Coronary artery (tissue), 2 donors: ENCODE data around the gene PTGS2.
"Not testable (repeated sequence)": the region's sequence is repeated elsewhere in the genome, so short reads cannot be mapped to it uniquely, and the experiment has no call there.

ENCODE experiments used
- DNase-seq: peaks from one replicate; pipeline ENCODE4 v3.0.0-alpha.2; 2017; ENCODE audit warnings: low spot score
- H3K27ac ChIP-seq, 2 donors: fragments of 200-600 bp; sonication (generic); one replicate each; pipeline ENCODE4 v1.5.1; 2016 to 2019
- H3K4me3 ChIP-seq: fragments of 200-600 bp; sonication (generic); 2 replicates; pipeline ENCODE4 v1.5.1; 2016; ENCODE audit warnings: mild to moderate bottlenecking, moderate library complexity
- CTCF ChIP-seq: fragments of 200-600 bp; sonication (generic); IDR thresholded peaks from one replicate; pipeline ENCODE4 v1.5.1; 2019; ENCODE audit warnings: antibody characterized with exemption

Gene PTGS2

DNA sequence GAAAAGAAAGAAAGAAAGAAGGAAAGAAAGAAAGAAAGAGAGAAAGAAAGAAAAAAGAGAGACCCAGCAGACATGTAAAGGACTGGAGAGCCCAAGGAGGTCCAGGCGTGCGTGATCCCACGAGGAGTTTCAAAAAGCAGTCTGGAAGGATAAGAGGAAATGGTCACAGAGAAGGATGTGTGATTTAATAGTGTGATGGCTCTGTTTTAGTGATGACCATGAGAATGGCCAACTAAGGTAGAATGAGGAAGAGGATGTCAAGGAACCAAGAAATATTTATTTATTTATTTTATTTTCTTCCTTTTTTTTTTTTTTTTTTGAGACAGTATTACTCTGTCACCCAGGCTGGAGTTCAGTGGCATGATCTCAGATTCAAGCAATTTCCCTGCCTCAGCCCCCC is 25.5 kb downstream of the PTGS2 start:
- TF ChIP-seq CTCF: no peak
- DNase-seq: no peak
- Histone ChIP-seq H3K4me3 (no peak overlapping the region), H3K27ac (no peak overlapping the region)

- DNase-seq: no peak
- TF ChIP-seq CTCF: no peak
- no peak overlapping the region for H3K4me3 ChIP-seq
- no peak overlapping the region for H3K27ac ChIP-seq
These were observed 26.9 kb downstream of the PTGS2 start for GRCh38 chr1:186653312-186653711.

DNA sequence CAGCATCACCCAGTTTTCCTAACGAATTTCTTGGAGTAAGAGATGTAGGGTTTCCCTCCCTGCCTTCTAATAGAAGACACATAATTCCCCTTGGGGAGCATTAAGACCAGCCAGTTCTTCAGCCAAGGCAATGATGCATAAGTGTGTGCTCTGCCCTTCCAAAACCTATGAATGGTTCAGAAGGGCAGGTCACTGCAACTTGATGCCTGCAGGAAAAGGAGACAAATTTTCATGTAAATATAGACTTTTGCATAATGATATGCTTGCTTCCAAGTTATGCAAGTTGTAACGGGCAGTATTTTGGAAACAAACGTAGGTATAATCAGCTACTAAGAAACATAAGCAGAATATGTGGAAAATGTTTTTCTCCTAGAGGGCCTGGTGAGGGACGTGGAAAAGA is 31.6 kb downstream of the PTGS2 start:
- DNase-seq: no peak
- H3K27ac ChIP-seq: no peak overlapping the region
- no peak for TF ChIP-seq CTCF
- H3K4me3 ChIP-seq: no peak overlapping the region

DNA sequence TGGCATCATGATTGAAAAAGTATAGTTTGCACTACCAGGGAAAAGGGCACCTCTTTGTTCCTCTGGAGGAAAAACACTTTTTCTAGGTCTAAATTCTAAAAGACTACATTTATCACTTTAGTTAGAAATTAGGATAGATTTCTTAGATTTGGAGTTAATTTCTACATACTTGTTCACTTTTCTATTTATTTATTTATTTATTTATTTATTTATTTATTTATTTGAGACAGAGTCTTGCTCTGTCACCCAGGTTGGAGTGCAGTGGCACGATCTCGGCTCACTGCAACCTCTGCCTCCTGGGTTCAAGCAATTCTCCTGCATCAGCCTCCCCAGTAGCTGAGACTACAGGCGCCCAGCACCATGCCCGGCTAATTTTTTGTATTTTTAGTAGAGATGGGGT is 32.2 kb downstream of the PTGS2 start:
- not testable (repeated sequence) for H3K4me3 ChIP-seq, H3K27ac ChIP-seq, DNase-seq

DNA sequence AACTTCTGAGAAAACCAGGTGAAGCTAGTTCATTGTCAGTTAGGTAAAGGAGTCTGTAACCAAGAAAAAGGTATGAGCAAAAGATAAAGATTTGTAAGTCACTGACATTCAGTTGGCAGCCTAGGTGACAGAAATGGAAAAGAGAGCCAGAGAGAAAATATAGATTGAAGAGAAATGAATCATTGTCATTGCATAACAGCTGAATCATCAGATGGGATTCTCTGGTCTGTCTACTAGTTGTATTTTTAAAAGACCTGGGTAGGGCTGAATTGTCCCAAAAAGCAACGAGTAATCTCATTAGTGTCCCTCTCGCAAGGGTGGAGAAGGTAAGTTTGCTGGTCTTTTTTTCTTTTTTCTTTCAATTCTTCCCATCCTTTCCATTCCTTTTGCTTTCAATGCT is 36.6 kb downstream of the PTGS2 start:
- TF ChIP-seq CTCF: no peak
- DNase-seq: no peak
- Histone ChIP-seq H3K27ac (no peak overlapping the region), H3K4me3 (no peak overlapping the region)

DNA sequence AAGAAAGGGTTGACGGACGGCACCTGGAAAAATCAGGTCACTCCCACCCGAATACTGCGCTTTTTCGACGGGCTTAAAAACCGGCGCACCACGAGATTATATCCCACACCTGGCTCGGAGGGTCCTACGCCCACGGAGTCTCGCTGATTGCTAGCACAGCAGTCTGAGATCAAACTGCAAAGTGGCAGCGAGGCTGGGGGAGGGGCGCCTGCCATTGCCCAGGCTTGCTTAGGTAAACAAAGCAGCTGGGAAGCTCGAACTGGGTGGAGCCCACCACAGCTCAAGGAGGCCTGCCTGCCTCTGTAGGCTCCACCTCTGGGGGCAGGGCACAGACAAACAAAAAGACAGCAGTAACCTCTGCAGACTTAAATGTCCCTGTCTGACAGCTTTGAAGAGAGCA is 42.7 kb downstream of the PTGS2 start:
- DNase-seq, H3K4me3 ChIP-seq, H3K27ac ChIP-seq: not testable (repeated sequence)

DNA sequence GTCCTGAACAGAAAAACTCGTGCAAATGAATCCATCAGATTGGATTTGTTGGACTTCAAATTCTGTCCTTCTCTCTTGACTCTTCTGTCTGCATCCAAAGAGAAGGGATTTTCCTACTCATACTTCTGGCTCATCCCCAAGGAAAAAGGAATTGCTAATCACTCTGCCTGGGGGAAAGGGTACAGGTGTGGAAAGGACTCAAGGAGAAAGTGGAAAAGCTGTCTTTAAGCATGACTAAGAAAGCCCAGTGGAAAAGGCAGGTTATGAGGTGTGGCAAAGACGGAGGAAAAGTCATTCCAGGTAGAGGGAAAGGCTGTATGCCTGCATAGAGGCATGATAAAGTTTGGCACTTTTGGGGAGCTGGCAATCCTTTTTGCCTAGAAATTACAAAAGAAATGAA is 43.4 kb downstream of the PTGS2 start:
- no peak overlapping the region for H3K4me3 ChIP-seq
- no peak overlapping the region for H3K27ac ChIP-seq
- TF ChIP-seq CTCF: no peak
- DNase-seq: no peak

DNA sequence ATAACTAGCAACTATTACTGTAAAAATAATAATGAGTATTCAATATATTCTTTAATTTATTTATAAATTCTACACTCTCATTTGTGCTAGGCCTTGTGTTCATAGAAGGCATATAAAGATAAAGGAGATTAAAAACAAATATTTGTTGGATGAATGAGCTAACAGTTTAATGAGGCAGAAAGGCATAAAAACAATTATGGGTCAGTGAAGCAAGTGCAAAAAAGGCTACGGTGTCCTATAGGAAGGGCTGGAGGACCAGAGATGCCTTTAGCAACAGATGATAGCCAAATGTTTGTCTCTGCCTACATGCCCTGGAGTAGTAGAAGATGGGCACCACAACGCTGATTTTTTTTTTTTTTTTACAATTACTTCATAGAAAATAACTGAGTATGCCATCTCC is 45.7 kb downstream of the PTGS2 start:
- no peak for DNase-seq
- H3K27ac ChIP-seq: no peak overlapping the region
- H3K4me3 ChIP-seq: no peak overlapping the region
- no peak for TF ChIP-seq CTCF
